HT1080 (cell line): ENCODE measurements around the gene TBC1D9B. TPM values are rescaled to one million over a fixed set of nuclear protein-coding genes. Genes with fewer than 3 reads are reported as not detected.

ENCODE experiments used
- DNase-seq: peaks from one replicate; pipeline ENCODE4 v3.0.0-alpha.2; 2015; ENCODE audit warnings: low read depth
- polyA plus RNA-seq, 2 experiments: library from polyadenylated mRNA; depleted of rRNA; stranded (reverse); fragments of >200 nt; gene quantifications; 2 replicates each; pipeline ENCODE4 v1.2.3, GENCODE V29; 2015
- total RNA-seq: library from RNA; depleted of rRNA; stranded (reverse); fragments of >200 nt; shearing (Covaris generic); gene quantifications from 2 replicates; pipeline ENCODE4 v1.2.3, GENCODE V29; 2014; rRNA removed

Gene TBC1D9B
- 46.2 and 46.6 TPM in 2 replicates for total RNA-seq
- polyA plus RNA-seq (2015; cell fraction: cytosol; rRNA removed): 61.7 and 63.7 TPM in 2 replicates
- polyA plus RNA-seq (2015; cell fraction: nucleus; rRNA removed): 127 and 141 TPM in 2 replicates

DNA sequence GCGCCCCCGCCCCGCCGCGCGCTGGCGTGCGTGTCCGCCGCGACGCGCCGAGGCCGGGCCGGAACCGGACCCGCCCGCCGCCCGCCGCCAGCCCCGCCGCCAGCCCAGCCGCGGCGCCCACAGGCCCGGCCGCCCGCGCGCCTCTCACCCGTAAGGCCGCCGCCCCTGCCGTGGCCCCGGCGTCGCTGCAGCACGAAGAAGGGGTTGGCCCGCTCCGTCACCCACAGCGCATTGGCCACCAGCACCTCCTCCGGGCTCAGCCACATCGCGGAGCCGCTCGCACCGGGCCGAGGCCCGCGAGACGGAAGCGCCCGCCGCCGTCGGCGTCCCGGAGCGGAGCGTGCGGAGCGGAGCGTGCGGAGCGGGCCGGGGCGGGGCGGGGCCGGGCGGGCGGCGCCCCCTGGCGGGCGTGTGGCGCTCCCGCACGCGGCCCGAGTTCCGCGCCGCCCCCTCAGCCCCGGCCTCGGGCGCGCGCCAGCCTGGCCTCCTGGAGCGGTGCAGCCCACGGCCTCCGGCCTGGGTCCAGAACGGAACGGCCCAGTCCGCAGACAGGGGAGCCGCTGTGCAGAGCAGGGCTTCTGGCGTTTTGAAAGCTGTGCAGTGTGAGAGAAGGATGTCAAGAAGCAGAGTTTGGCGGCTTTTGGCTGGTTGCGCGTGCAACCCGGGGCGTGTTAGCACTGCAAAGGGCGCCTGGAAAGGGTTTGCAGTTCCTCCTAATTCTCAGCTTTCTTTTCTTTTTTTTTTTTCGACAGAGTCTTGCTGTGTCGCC lies at the start of gene TBC1D9B:
Gene TBC1D9B, minus strand, starts transcription at position 342 of the 769 bp plus-strand sequence. Its CDS starts 76 bp downstream, at position 266.
- no peak for DNase-seq

DNA sequence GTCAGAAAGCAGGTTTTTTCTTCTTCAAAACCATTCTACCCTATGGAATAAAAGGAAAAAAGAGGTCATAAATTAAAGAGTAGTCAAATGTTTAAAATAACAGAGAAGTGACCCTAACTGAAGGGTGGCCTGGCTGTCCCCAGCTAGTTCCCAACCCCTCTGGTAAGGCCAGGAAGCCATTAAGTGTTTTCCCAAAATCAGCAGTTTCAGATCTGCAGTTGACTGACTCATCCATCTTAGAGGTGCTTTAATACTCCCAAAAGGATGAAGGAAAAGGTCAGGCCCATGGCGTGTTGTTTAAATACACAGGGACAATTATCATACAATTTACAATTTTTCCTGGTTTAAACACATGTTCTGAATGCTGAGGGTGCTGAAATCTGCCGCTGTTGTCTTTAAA lies 47.9 kb upstream of the TBC1D9B start:
- DNase-seq: no peak

DNA sequence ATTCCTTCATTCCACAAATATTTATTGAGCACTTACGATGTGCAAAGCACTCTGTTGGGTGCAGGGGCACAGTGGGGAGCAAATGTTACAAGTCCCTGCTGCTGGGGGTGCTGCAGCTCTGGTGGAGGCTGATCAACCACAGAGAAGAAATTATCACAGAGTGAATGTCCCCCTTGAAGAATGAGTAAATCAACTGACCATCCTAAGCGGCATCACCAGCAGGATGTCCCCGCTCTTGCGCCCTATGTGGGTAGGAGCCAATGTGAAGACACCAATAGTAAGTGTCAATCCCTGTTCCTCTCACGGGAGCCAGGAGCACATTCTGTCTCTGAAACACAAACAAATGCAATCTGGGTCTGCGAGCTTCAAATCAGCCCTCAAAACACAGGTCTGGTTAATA lies 47.4 kb upstream of the TBC1D9B start:
- no peak for DNase-seq

DNA sequence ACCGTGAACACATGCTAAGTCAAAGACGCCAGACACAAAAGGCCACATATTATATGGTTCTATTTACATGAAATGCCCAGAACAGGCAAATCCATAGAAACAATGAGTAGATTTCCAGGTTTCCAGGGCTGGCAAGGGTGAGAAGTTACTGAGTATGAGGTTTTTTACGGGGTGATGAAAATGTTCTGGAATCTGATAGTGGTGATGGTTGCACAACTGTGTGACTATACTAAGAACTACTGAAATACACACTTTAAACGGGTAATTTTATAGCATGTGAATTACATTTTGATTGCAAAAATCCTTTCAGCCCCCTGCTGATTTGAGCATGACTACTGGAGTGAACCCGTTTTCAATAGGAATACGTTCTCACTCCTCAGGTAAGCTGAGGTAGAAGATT lies 46.7 kb upstream of the TBC1D9B start:
- DNase-seq: no peak

DNA sequence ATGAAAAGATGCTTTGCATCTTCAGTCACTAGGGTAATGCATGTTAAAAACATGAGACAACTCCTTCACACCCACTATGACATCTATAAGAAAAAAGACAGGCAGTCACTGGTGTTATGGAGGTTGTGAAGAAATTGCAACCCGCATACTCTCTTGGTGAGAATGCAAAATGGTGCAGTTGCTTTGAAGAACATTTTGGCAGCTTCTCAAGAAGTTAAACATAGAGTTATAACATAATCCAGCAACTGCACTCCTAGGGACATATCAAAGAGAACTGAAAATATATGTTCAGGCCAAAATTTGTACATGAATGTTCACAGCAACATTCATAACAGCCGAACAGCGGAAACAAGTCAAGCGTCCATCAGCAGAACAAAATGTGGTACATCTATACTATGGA lies 46.3 kb upstream of the TBC1D9B start:
- no peak for DNase-seq

DNA sequence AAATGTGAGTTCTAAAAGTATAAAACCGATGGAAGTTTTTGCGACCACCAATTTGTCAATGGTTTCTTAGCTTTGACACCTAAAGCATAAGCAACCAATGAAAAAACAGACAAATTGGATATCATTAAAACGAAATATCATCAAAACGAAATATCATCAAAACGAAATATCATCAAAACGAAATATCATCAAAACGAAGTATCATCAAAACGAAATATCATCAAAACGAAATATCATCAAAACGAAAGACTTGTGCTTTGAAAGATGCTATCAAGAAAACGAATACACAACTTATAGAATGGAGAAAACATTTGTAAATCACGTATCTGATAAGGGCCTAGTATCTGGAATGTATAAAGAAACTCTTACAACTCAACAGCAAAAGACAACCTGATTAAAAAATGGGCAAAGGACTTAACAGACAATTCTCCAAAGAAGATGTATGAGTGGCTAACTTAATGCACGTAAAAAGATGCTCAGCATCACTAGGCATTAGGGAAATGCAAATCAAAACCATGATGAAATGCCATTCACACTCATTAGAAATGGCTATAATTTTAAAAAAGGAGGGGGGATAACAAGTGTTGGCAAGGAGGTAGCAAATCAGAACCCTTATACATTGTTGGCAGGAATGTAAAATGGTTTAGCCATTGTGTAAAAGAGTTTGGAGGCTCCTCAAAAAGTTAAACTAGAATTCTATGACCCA lies 29.4 kb upstream of the TBC1D9B start:
- DNase-seq: no peak

DNA sequence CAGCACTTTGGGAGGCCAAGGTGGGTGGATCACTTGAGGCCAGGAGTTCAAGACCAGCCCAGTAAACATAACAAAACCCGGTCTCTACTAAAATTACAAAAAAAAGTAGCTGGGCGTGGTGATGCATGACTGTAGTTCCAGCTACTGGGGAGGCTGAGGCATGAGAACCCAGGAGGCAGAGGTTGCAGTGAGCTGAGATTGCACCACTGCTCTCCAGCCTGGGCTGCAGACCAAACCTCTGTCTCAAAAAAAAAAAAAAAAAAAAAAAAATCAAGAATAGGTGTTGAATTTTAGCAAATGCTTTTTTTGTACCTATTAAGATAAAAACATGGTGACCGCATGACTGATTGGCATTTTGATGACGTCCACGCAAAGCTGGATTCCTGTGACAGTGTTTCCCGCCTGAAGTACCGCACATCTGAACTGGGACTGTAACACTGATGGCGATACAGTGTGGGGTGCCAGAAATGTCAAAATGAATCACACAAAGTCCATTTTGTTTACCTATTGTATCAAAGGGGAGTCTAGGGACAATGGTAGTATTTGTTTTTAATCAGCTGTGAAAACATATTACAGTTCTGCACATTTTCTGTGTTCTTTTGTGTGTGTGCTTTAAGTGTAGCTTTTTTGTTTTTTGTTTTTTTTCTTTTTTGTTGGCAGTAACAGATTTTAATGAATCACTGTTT lies 23.2 kb upstream of the TBC1D9B start:
- DNase-seq: no peak

DNA sequence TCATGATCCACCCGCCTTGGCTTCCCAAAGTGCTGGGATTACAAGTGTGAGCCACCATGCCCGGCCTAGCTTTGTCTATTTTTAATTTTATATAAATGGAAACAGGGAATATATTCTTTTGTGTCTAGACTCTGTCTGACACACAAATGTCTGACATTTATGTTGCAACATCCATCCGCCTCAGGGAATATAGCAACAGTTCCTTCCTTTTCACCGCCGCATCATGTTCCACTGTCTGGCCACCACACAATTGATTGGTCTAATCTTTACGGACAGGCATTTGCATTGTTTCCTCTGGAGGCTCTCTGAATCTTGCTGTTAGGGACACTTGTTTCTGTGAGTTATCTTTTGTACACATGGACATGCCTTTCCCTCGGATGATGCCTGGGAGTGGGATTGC lies 20.1 kb upstream of the TBC1D9B start:
- DNase-seq: no peak

DNA sequence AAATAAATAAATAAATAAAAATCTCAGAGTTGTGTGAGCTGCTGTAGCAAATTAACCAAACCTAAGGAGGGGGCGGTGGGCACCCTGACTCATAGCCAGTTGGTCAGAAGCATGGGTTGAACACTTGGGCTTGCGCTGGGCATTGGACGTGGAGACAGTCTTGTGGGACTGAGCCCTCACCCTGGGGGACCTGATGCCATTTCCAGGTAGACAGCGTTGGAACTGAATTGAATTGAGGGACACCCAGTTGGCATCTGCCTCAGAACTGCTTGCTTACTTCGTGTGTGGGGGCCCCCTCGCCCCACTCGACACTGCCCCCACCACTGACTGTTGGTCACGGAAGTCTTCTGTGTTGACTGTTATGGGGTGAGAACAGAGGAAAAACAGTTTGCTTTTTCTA lies 19.0 kb upstream of the TBC1D9B start:
- DNase-seq: no peak

DNA sequence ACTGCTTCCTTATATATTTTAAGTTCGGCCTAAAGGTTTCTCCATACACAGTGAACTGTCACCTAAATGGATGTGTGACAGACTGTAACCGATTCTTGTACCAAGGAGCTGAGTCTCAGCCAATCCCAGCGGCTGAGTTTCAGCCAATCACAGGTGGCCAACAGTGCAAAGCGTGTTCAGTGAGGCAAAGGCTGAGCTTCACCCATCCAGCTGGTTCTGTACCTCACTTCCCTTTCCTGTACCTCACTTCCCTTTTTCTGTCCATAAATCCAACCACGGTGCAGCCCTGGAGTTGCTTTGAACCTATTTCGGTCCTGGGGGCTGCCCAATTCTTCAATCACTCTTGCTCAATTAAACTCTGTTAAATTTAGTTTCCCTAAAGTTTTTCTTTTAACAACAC lies 15.7 kb upstream of the TBC1D9B start:
- peak; percentile 23 for DNase-seq

DNA sequence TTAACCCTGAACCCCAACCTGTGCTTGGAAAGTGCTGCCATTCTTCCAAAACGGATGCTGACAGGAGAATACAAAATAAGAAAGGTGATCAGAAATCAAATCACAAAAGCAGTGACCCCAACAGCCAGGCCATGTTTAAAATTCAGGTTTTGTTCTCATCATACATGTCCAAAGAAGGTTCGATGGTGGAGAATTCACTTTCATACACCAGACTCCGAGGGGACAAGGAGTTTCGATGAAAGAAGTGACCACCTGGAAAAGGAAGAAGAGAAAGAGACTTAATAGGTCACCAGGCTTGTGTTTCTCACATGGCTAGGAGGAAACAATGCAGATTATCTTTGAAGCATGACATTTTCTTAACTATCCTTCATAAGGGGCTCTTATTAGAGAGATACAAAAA lies 12.5 kb upstream of the TBC1D9B start:
- no peak for DNase-seq

DNA sequence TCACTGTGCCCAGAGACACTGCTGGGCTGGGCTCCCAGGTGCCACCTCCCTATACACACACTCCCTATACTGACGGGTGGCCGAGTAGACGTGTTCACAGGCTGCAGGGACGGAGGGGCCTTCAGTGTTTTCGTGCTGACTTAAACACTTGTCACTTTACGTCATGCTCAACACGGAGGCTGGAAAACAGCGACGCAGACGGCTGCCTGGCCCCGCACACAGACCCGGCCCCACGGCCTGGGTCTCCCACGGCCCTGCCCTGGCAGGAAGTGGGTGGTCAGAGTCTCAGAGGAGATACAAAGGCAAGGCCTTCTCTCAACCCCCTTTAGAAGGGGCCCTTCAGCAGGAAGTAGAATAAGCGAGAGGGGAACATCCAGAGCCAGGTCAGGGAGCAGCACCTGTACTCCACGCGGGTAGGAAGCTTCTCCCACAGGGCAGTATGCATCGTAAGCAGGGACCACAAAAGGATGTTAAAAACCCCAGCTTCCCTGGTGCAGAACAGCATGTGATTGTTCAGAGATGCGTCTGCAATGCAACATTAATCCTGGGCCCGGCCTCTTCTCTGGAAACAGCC lies 11.9 kb upstream of the TBC1D9B start:
- no peak for DNase-seq

DNA sequence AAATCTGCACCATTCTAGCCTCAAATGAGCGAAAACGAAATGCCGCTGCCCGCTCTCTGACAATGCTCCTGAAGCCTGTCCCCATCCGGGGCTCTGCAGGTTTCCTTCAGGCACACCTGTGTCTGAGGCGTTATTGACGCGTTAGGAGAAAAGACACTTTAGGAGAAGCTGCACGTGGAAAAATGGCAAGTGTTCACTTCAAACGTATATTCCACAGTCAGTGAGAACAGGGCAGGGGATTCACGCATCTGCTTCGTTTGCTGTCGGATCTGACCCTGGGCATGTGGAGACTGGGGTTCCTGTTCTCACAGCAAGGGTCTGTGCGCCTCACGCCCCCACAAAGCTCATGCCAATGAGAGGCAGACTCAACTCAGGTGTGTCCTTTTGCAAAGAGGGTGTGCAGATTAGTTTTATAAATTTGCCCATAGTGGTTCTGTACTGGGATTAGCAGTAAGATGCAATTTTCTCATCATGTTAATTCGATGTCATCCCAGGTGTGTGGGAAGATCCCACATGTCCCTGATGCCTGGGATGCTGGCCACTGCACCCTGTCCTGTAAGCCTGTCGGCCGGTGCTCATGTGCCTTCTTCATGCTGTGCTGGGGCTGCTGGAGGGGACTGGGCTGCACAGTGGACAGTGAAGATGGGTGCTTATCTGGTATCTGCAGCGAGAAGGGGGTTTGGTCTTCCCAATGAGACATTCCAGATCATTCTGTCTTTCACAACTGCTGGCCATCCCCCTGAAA lies 11.2 kb upstream of the TBC1D9B start:
- DNase-seq: no peak

DNA sequence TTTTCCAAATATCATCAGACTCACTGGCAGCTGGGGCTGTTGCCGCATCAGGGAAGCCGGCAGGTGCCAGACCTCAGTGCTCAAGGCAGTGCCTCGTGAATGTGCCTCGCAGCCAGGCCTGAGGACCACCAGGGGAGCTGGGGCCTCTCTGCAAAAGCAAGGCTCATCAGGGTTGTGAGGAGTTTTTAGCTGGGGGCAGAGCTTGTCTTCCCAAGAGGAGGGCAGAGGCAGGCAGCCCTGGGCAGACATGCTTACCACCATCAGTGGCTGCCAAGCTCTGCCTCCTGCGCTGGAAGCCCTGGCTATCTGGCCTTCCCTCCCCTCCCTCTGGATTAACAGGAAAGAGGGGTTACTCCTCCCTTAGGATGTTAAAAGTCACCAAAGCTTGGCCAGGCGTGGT lies 8.8 kb upstream of the TBC1D9B start:
- no peak for DNase-seq

DNA sequence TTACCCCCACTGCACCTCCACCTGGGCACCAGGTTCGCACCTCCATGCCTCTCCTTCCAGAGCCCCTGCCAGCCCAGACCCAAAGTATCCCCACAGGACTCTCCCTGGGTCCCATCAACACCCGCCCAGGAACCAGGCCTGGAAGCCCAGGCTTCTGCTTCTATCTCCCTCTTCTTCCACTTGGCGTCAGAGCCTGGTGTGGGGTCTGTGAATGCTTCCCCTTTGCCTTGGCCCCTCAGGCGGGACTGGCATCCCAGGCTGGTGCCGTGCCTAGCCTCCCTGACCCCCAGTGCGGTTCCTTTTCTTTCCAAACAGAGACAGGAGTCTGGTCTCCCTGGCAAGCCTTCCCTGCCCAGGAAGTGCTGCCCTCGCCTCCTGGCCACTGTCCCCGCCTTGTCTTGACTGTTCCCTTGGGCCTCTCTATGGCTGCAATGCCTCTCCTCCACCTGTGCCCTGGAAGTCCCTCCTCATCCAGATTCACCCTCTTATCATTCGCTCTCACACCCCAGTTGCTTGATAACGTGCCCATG lies 7.8 kb upstream of the TBC1D9B start:
- DNase-seq: no peak

DNA sequence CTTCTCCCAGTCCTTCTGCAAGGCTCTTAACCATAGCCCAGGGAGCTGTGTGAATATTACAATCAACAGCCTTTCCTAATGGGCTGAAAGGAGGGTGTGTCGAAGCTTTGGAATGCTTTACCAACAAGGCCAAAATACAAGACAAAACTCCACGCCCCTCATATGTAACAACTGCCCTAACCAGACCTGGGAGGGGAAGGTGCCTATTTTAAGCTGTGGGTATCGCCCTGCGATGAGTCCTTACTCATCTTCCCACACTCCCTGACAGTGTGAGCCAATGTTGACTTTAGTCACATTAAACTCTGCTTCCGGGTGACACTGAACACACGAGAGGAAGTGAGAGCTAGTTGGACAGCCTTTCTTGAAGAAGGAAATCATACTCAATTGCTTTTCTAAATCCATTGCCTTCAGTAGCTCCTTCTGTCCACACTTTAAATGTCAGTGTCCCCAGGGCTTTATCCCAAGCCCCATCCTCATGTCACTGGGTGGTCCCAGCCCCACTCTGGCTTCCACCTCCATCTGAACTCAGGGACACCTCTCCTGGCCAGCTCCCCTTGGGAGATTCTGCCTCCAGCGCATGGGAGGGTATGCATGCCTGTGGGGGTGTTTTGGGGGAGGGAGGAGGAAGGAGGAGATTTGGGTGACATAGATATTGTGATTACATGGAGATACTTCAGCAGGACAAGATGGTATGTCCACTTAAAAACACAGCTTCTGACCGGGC lies 6.5 kb upstream of the TBC1D9B start:
- DNase-seq: peak; percentile 71

DNA sequence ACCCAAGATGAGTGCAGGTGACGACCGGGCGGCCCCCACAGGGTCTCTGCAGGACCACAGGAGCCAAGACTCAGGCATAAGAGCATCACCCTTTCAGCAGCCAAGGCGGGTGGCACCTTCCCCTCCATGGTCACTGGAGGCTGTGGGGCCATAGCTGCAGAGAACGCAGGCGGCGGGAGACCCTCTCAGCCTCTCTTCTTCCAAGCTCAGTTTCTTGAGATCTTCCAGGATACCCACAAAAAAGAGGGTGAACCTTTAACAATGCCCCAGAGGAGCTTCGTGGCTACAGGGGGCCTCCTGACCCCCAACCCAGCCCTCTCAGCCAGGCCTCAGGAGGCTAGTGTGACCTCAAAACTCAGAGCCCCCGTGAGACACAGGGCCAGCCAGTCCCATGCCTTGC lies 5.8 kb upstream of the TBC1D9B start:
- no peak for DNase-seq

DNA sequence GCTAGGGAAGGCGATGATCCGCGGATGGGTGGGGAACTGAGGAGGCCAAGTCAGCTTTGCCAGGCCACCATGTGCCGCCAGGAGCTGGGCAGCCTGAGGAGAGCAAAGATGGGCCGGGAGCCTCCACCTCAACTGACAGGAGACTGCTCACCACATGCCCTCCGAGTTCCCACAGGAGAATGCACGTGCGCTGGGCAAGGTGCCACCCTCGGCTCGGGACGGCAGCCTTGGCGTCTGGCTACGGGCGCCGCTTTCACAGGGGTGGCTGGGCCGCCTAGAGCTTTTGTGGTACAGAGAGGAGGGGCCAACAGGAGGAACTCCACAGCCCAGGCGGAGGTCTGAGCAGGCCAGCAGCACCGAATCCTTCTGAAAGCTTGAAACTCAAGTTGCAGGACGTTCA lies 5.3 kb upstream of the TBC1D9B start:
- DNase-seq: no peak

DNA sequence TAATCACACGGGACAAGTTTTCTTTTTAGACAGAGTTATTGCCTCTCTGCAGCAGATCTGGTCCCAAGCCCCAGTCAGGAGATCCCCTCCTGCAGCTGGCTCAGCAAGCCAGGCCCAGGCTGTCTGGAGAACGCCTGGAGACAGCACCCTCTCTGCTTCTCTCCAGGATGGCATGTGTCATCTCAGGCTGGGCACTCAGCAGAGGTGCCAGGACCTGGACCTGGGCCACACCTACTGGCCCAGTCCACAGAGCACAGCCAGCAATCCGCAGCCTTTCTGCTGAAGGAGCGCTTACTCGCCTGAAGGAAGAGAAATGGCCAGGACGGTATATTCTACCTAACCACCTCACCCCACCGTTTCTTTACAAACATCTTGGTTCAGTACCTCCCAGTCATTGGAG lies 4.7 kb upstream of the TBC1D9B start:
- DNase-seq: no peak

DNA sequence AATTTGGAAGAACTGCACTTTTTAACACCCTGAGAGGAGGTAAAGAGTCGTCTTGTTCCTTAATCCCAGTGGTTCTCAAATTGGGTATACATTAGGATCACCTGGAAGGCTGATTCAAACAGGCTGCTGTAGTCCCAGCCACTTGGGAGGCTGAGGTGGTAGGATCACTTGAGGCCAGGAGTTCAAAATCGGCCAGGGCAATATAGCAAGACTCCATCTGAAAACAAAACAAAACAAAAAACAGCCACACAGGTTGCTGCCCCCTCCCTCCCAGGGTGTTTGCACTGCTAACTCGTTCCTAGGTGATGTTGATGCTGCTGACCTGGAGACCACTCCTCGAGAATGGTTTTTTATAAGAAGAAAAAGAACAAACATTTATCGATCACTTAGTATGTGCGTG lies 1.5 kb upstream of the TBC1D9B start:
- DNase-seq: no peak
